Activated CD8-positive, alpha-beta memory T cell treated with anti-CD3 and anti-CD28 coated beads, Interleukin-2, amount 50 U/mL, for 1 hour (primary cell): ENCODE data around the gene MMS19.

Experiments used
- DNase-seq: peaks from one replicate; pipeline ENCODE4 v3.0.0-alpha.2; 2020; ENCODE audit errors: extremely low read depth

The MMS19 gene

GRCh38 chr10:97464226-97464625, 34.0 kb downstream of the MMS19 start:
- DNase-seq = no peak

DNA sequence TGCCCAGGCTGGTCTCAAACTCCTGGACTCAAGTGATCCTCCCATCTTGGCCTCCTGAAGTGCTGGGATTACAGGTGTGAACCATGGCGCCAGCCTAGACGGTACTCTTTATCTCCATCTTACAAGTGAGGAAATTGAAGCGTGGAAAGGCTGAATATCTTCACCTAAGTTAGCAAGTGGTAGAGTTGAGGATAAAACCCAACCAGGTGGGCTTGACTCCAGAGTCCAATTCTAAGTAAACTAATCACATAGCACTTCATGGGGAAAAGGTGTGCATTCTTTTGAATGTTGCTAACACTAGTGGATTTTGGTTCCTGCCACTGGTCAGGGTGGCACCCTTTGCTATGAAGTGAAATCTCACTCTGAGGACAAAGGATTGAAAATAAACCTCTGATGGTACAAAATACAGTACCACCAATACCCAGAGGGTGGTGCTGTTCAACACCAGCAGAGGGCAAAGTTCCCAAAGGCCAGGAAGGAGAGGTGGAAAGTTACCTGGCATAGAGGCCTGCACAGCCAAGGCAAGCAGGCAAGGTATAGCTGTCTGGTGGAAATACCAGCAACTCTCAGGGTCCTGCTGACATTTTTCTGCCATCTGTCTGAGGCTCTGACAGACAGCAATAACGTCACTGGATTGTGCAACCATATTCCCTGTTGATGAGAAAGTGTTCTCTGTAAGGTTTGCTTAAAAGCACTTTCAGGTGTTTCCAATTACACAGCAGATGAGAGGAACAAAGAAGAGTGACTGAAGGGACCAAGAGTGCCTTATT, 34.7 kb downstream of the MMS19 start:
- DNase-seq = no peak

GRCh38 chr10:97462309-97462708, 35.9 kb downstream of the MMS19 start:
- DNase-seq = no peak

- DNase-seq = no peak
These were observed 38.3 kb downstream of the MMS19 start for GRCh38 chr10:97459933-97460332.

GRCh38 chr10:97459111-97459510, 39.1 kb downstream of the MMS19 start:
- no peak for DNase-seq

GRCh38 chr10:97456686-97457065, 41.5 kb downstream of the MMS19 start:
- DNase-seq = no peak

DNA sequence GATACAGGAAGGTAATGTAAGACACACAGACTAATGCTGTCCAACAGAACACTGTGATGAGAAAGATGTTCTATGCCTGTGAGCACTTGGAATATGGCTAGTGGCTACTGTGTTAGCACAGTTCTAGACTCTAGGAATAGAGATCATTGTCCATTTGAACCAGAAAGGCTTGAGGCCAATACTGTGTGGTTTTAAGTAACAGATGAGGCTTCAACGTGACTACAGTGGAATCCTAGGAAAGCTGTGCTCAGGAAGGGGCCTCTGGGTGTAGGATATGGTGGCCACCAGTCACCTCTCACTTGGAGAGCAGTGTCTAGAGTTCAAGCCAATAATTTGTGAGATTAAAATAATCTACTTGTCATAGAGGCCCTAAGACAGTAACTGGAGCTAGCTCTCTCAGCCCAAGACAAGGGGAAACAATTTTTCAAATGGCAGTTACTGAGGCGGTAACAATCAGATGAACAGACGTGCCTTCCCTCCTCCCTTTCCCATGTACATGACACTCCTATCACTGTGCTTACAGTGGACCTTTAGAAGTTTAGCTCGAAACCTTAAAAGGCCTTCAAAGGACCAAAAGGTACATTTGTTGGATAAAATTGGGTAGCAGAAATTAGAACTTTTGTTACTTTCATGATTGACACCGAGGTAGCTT, 42.1 kb downstream of the MMS19 start:
- no peak for DNase-seq

DNA sequence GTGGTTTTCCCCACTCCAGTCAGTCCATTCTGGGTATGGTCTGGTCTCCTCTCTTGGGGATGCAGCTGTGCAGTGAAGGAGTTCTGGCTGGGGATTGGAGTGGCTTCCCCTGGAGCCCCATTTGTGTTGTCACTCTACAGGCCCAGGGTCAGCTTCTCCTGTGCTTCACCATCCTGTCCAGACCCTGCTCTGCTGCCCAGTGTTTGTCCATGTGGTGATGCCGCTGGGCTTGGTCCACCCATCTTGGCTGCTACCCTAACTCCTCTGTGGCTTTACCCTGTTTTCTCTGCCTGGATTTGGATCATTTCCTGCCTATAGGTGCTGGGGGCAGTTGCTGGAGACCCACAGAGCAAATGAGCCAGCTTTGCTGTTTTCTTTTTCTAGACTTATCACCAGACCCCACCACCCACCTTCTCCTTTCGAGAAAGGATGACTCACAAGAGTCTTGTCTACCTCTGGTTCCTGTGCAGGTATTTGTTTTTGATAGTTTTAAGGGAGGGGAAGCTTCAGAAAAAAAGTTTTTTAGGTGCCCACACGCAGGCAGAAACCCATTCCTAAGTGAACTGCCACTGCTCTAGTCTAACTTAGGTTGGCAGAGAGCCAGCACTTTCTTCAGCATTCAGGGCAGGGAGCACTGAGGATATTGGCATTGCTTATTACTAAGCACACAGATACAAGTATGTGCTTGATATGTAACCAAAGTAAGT, 43.7 kb downstream of the MMS19 start:
- no peak for DNase-seq

- DNase-seq = no peak
These were observed 45.9 kb downstream of the MMS19 start for GRCh38 chr10:97452352-97452751.

DNA sequence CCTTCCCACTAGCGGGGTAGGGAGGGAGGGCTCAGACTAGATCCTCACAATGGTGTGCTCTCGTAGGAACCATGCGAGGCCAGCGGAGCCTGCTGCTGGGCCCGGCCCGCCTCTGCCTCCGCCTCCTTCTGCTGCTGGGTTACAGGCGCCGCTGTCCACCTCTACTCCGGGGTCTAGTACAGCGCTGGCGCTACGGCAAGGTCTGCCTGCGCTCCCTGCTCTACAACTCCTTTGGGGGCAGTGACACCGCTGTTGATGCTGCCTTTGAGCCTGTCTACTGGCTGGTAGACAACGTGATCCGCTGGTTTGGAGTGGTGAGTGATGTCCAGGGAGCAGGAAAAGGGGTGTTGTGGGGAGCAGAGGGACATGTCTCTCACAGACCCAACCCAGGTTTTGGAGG, 46.6 kb downstream of the MMS19 start:
- no peak for DNase-seq

DNA sequence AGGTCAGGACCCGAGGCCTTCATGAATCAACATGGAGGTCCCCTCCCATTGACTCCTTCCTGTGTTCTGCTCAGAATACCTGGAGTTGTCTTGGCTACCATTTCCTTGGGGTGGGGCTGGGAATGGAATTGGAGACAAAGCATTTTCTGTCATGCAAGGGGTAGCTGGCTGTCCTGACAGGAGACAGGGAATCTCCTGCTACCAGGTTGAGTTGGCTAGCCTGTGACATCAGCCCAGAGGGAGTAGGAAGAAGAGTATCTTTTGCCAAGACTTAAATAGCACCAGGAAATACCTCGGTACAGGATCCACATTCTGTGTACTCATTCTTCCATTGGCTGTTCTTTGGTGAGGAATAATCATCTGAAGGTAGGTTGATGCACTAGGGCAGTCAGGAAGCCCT, 47.4 kb downstream of the MMS19 start:
- no peak for DNase-seq

DNA sequence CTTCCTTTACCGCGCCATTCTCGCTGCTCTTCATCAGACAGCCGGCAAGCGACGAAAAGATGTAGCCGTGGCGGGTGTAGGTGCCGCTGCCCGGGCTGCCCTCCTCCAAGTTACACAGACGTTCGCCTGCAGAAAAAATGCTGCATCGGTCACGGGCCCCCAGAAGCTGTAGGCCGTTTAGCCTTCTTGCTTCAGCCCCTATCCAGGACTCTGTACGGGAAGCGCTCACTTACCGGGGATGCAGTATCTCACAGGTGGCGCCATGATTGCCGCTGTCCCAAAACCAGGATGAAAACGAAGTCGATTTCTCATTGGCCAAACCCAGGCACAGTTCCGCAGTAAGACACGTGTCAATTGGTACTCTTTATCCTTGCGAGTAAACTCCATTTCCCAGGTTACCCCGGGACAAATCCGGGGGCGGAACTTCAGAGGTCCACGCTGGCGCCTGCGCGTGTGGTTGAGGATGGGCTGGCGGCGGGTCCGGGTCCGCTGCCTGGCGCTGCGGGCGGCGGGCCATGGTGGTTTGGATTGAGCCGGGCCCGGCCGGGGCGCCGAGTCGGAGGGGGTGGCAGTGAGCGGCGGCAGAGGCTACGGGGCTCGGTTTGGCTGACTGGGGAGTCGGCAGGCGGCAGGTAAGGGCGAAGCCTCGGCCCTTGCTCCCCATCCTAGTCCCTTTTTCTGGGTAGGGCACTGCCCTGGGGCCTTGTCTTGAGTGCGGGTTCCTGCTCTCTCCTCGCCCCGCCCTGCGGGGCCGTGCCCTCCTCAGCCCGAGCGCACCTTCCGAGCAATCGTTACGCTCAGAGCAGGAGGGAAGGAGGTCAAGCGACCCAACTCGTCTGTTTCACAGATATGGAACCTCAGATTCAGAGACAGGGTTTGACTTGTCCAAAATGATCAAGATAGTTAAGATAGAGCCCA, 52.2 kb downstream of the MMS19 start, which contains the start of the genes EXOSC1 and ZDHHC16:
Gene EXOSC1, minus strand, starts transcription at position 285 of the 918 bp plus-strand sequence. Its CDS starts 21 bp downstream, at position 264.
Gene ZDHHC16, plus strand, starts transcription at position 454 of the 918 bp plus-strand sequence. CDS start 5,501 bp downstream, outside the sequence.
- DNase-seq = peak; percentile 70

GRCh38 chr10:97445357-97445721, 52.9 kb downstream of the MMS19 start:
- no peak for DNase-seq

GRCh38 chr10:97444212-97444611, 54.0 kb downstream of the MMS19 start:
- DNase-seq = no peak

- no peak for DNase-seq
These were observed 55.9 kb downstream of the MMS19 start for GRCh38 chr10:97442277-97442676.

- DNase-seq = no peak
These were observed 63.0 kb downstream of the MMS19 start for GRCh38 chr10:97435211-97435610.

- no peak for DNase-seq
These were observed 63.7 kb downstream of the MMS19 start for GRCh38 chr10:97434557-97434956.

- DNase-seq = no peak
These were observed 64.2 kb downstream of the MMS19 start for GRCh38 chr10:97434055-97434454.

DNA sequence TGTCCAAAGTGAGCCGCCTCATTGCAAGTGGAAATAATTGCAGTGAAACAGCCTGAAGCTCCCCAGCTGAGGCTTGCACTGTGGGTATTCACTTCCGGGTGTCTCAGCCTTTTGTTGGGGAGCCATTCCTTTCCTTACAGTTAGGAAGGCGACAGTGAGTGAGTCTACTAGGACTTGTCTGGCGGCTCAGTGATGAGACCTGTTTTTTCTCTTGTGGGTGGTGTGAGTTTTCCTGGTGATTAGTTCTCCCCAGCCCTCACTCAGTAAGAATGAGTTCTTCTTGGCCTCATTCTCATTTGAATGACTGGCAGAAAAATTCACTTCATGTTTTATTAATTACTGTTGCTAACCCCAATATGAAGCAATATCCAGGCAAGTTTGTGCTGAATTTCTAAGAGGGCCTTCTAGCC, 69.6 kb downstream of the MMS19 start:
- no peak for DNase-seq

DNA sequence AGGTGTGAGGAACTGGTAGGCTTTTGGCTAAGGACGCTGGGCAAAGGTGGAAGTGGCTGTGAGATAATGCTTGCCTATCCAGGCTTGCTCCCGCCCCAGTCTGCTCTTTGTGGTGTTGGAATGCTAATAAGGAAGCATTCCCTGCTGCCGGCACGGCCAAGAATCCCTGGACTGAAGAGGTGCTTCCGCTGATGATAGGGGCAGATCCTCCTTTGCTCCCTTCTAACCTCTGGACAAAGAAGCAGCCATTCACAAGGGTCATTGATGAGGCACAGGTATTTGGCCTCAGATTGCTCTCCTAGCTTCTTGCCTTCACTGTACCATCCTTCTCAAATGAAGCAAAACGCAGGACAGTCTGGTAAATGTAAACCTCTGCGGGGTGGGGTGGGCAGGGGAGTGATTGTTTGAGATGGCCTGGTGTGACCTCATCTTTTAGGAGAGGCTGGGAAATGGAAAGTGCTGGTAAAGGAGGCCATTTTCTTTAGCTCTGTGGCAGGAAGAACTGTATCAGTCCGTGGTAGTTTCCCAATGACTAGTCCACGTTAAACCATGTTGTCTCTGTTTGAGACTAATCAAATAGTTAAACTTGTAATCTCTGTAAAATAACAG, 70.5 kb downstream of the MMS19 start:
- no peak for DNase-seq
